HepG2 (cell line): ENCODE results near the gene TYMP. TPM values are rescaled to one million over a fixed set of nuclear protein-coding genes. Genes with fewer than 3 reads are reported as not detected.

Experiments used
- ATF2 ChIP-seq: sonication (generic); formaldehyde crosslinking; IDR thresholded peaks from 2 replicates; pipeline ENCODE4 v1.4.0; 2020; ENCODE audit warnings: missing genetic modification reagents
- CENPX ChIP-seq: sonication (generic); formaldehyde crosslinking; IDR thresholded peaks from 2 replicates; pipeline ENCODE4 v1.9.0; 2021; ENCODE audit warnings: mild to moderate bottlenecking, missing genetic modification reagents, moderate library complexity
- DRAP1 ChIP-seq: IDR thresholded peaks from 2 replicates; pipeline ENCODE4 v1.6.1; 2016; ENCODE audit warnings: missing genetic modification reagents, missing compliant biosample characterization
- MATR3 ChIP-seq: sonication (generic); formaldehyde crosslinking; IDR thresholded peaks from 2 replicates; pipeline ENCODE4 v1.4.0; 2020; ENCODE audit warnings: missing genetic modification reagents
- MED1 ChIP-seq: sonication (generic); formaldehyde crosslinking; IDR thresholded peaks from 2 replicates; pipeline ENCODE4 v1.4.0; 2020; ENCODE audit warnings: missing genetic modification reagents
- MLXIP ChIP-seq: sonication (generic); formaldehyde crosslinking; IDR thresholded peaks from 2 replicates; pipeline ENCODE4 v1.9.0; 2021; ENCODE audit warnings: missing genetic modification reagents, borderline replicate concordance
- NFE2 ChIP-seq: sonication (generic); formaldehyde crosslinking; IDR thresholded peaks from 2 replicates; pipeline ENCODE4 v1.4.0; 2020; ENCODE audit warnings: missing genetic modification reagents
- NR2F1 ChIP-seq, 2 experiments: fragments of 450-650 bp in 1 of 2; formaldehyde crosslinking in 1 of 2; IDR thresholded peaks; 2 replicates each; pipeline versions ENCODE4 v1.5.0 to v1.6.1; 2016 to 2020; ENCODE audit warnings: mild to moderate bottlenecking in 1 of 2, missing compliant biosample characterization in 1 of 2, missing genetic modification reagents in 1 of 2, moderate library complexity in 1 of 2
- PBX2 ChIP-seq: IDR thresholded peaks from 2 replicates; pipeline ENCODE4 v1.6.1; 2016; ENCODE audit warnings: control low read depth
- PHF8 ChIP-seq: sonication (generic); formaldehyde crosslinking; IDR thresholded peaks from 2 replicates; pipeline ENCODE4 v1.5.0; 2020; ENCODE audit warnings: missing genetic modification reagents
- PITX1 ChIP-seq: sonication (generic); formaldehyde crosslinking; IDR thresholded peaks from 2 replicates; pipeline ENCODE4 v1.5.1; 2020; ENCODE audit warnings: mild to moderate bottlenecking, missing genetic modification reagents
- PLSCR1 ChIP-seq: sonication (generic); formaldehyde crosslinking; IDR thresholded peaks from 2 replicates; pipeline ENCODE4 v1.5.0; 2020; ENCODE audit warnings: missing genetic modification reagents, mild to moderate bottlenecking, borderline replicate concordance
- RELA ChIP-seq: sonication (generic); formaldehyde crosslinking; IDR thresholded peaks from 2 replicates; pipeline ENCODE4 v1.4.0; 2020; ENCODE audit warnings: missing genetic modification reagents
- TARDBP ChIP-seq: sonication (generic); formaldehyde crosslinking; IDR thresholded peaks from 2 replicates; pipeline ENCODE4 v1.8.0; 2022; ENCODE audit warnings: mild to moderate bottlenecking, missing genetic modification reagents
- TBP ChIP-seq: sonication (generic); formaldehyde crosslinking; IDR thresholded peaks from 2 replicates; pipeline ENCODE4 v1.5.0; 2020; ENCODE audit warnings: missing genetic modification reagents
- ZNF253 ChIP-seq: sonication (generic); formaldehyde crosslinking; IDR thresholded peaks from 2 replicates; pipeline ENCODE4 v1.8.0; 2022; ENCODE audit warnings: mild to moderate bottlenecking, missing genetic modification reagents, borderline replicate concordance
- ZNF343 ChIP-seq: sonication (generic); formaldehyde crosslinking; IDR thresholded peaks from 2 replicates; pipeline ENCODE4 v1.4.0; 2020; ENCODE audit warnings: mild to moderate bottlenecking, missing genetic modification reagents
- ZNF512 ChIP-seq: sonication (generic); formaldehyde crosslinking; IDR thresholded peaks from 2 replicates; pipeline ENCODE4 v1.4.0; 2020; ENCODE audit warnings: mild to moderate bottlenecking, missing genetic modification reagents
- ZNF564 ChIP-seq: sonication (generic); formaldehyde crosslinking; IDR thresholded peaks from 2 replicates; pipeline ENCODE4 v1.8.1; 2023; ENCODE audit warnings: mild to moderate bottlenecking, missing genetic modification reagents
- ZNF749 ChIP-seq: sonication (generic); formaldehyde crosslinking; IDR thresholded peaks from 2 replicates; pipeline ENCODE4 v1.8.0; 2022; ENCODE audit warnings: mild to moderate bottlenecking, missing genetic modification reagents, moderate library complexity, borderline replicate concordance
- ZSCAN21 ChIP-seq: sonication (generic); formaldehyde crosslinking; IDR thresholded peaks from 2 replicates; pipeline ENCODE4 v1.8.0; 2022; ENCODE audit warnings: mild to moderate bottlenecking, missing genetic modification reagents, moderate library complexity, borderline replicate concordance
- polyA plus RNA-seq, 8 experiments: library from polyadenylated mRNA; depleted of rRNA in 3 of 8; stranded (reverse) in 7 of 8; unstranded in 1 of 8; fragments of >200 nt; fragmentation: Illumina TruSeq in 4 of 8; extraction: Trizol in 4 of 8; gene quantifications; 2 replicates each; pipeline versions ENCODE4 v1.2.1 to v1.2.3, GENCODE V29; 2011 to 2016; ENCODE audit warnings: low read depth in 4 of 8, missing spikeins in 1 of 8, mixed read lengths in 1 of 8; ENCODE audit not compliant: insufficient read depth in 1 of 8
- total RNA-seq, 5 experiments: library from RNA; depleted of rRNA; stranded (reverse); fragments of >200 nt; fragmentation: Illumina TruSeq; extraction: Trizol; gene quantifications; 2 replicates each; pipeline ENCODE4 v1.2.3, GENCODE V29; 2016; ENCODE audit warnings: low read depth in 1 of 5

The TYMP gene
- total and polyA plus RNA-seq, 2 of the 13 experiments (the other 11 are each of a cell fraction or from before 2014, with no cell fraction given): 3.9 to 4.3 TPM

GRCh38 chr22:50562523-50563412 is 33.0 kb upstream of the TYMP start, which contains the start of gene SYCE3 (continued):
- TF ChIP-seq ATF2 (CRISPR knock-in tag) (no peak), ZSCAN21 (CRISPR knock-in tag) (0 out of 2 replicates have a peak, but pooled peaks have one; percentile 28), PHF8 (no peak; the same call in 1 of the 2 replicates), PBX2 (CRISPR knock-in tag) (no peak), TARDBP (CRISPR knock-in tag) (peak; percentile 54; the same call in 1 of the 2 replicates), ZNF512 (no peak), MATR3 (no peak), RELA (CRISPR knock-in tag) (no peak), NR2F1 (CRISPR knock-in tag; IDR thresholded peaks at IDR 0.05) (peak in 1 of 2 experiments; percentile 54; a peak in 1 of 4 replicates), MLXIP (no peak), ZNF253 (no peak), PITX1 (no peak), TBP (CRISPR knock-in tag) (no peak), MED1 (CRISPR knock-in tag) (peak; percentile 49; the same call in 1 of the 2 replicates), PLSCR1 (CRISPR knock-in tag) (no peak), DRAP1 (CRISPR knock-in tag) (peak; percentile 92), ZNF749 (CRISPR knock-in tag) (no peak), CENPX (no peak), NFE2 (CRISPR knock-in tag) (no peak), ZNF343 (CRISPR knock-in tag) (no peak), ZNF564 (no peak)
